ENCODE results near the gene KATNIP. TPM values are rescaled to one million over a fixed set of nuclear protein-coding genes. Genes with fewer than 3 reads are reported as not detected.

KATNIP gene
- total RNA-seq, 2 donors from 2014 or later: 28.6 to 29.7 TPM

DNA sequence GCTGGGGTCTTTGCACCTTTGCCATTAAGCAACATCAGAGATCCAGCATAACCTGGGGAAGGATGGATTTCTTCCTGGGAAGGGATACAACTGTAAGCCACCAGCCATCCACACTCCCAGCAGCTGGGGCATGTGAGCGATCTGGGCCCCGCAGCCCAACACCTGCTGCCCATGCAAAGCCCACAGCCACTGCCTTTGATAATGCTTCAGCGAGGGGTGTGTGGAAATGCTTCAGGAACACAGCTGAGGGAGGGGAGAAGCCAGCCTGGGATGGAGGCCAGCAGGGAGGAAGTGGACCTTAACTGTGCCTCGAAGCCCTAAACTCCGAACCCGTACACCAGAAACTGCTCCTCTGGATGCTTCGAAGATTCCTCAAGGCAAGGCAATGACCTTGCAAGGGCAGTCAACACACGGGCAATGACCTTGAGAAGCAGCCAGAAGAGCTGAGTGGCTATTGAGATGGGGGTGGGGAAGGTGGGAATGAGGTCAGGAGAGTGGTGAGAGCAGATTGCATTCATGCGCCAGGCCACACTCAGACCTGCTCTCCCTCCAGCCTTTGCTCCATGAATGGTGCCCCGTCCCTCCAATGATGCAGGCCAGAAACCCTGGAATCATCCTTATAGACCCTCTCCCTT lies 49.1 kb downstream of the KATNIP start:
- no peak overlapping the region for H3K27ac Mint-ChIP-seq

GRCh38 chr16:27599606-27600005 lies 49.7 kb downstream of the KATNIP start:
- Mint-ChIP-seq H3K4me3 (no peak overlapping the region), H3K36me3 (ENCODE audit: low read depth) (peaks cover 3% of the 10 kb centered on the region), H3K4me1 (peaks cover 12% of the 10 kb centered on the region), H3K27me3 (no peaks in the 10 kb centered on the region), H3K27ac (no peak overlapping the region)
- ATAC-seq (no peak), DNase-seq (no peak)
- no peaks in the 10 kb centered on the region for H3K9me3 ChIP-seq (ENCODE audit: control insufficient read depth, low read length, poor library complexity, severe bottlenecking)

More for the DNA sequence above, 49.1 kb downstream of the KATNIP start:
- no peaks in the 10 kb centered on the region for H3K9me3 ChIP-seq (ENCODE audit: control insufficient read depth, low read length, poor library complexity, severe bottlenecking)
- Mint-ChIP-seq H3K4me3 (no peak overlapping the region), H3K36me3 (ENCODE audit: low read depth) (peaks cover 3% of the 10 kb centered on the region), H3K4me1 (peaks cover 8% of the 10 kb centered on the region), H3K27me3 (no peaks in the 10 kb centered on the region)
- DNase-seq: no peak
- ATAC-seq: no peak

Other genes starting within 250 kb of the KATNIP start
- gene IL4R, start 236.2 kb upstream of the KATNIP start, total RNA-seq: 100 to 1,000 TPM; 156 to 173 TPM
- gene IL21R, start 148.0 kb upstream of the KATNIP start, total RNA-seq: 10 to 100 TPM; 17.6 to 26.4 TPM
- 10 to 100 TPM; 55.3 to 55.6 TPM for gene GTF3C1, start 231 bp upstream of the KATNIP start, total RNA-seq

Data from T-helper 17 cell (primary cell).